WI38 (cell line): ENCODE results near the gene LMNB1.
"Not testable (repeated sequence)": the region's sequence is repeated elsewhere in the genome, so short reads cannot be mapped to it uniquely, and the experiment has no call there.

ENCODE experiments used
- H3K4me3 ChIP-seq: 2 replicates; pipeline ENCODE4 v1.5.1; 2011; ENCODE audit warnings: low read depth, mild to moderate bottlenecking, control low read depth, low read length
- TF ChIP-seq, protein P1 (sequence below): IDR thresholded peaks from 2 replicates; pipeline ENCODE4 v1.5.1; 2012; ENCODE audit warnings: low read depth, mild to moderate bottlenecking, control low read depth, low read length

Gene LMNB1

DNA sequence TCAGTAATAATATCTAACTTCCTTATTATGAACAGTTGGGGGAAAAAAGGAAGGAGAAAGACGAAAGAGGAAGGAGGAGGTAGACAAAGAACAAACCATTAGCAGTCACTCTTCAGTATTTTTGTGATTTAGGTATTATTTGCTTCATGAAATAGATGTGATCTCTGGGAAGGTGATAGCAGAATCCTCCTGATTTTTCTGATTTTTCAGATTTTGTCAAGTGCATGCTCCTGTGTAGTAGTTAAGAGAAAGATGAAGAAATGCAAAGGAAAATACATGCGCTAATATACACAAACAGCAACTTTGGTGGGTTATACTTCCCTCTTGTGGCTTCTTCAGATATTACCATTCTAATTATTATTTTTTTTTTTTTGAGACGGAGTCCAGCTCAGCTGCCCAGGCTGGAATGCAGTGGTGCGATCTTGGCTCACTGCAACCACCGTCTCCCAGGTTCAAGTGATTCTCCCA, 31.6 kb downstream of the LMNB1 start:
- H3K4me3 ChIP-seq = no peak overlapping the region
- TF ChIP-seq, protein P1, sequence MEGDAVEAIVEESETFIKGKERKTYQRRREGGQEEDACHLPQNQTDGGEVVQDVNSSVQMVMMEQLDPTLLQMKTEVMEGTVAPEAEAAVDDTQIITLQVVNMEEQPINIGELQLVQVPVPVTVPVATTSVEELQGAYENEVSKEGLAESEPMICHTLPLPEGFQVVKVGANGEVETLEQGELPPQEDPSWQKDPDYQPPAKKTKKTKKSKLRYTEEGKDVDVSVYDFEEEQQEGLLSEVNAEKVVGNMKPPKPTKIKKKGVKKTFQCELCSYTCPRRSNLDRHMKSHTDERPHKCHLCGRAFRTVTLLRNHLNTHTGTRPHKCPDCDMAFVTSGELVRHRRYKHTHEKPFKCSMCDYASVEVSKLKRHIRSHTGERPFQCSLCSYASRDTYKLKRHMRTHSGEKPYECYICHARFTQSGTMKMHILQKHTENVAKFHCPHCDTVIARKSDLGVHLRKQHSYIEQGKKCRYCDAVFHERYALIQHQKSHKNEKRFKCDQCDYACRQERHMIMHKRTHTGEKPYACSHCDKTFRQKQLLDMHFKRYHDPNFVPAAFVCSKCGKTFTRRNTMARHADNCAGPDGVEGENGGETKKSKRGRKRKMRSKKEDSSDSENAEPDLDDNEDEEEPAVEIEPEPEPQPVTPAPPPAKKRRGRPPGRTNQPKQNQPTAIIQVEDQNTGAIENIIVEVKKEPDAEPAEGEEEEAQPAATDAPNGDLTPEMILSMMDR = no peak; the same call in 1 of the 2 replicates

DNA sequence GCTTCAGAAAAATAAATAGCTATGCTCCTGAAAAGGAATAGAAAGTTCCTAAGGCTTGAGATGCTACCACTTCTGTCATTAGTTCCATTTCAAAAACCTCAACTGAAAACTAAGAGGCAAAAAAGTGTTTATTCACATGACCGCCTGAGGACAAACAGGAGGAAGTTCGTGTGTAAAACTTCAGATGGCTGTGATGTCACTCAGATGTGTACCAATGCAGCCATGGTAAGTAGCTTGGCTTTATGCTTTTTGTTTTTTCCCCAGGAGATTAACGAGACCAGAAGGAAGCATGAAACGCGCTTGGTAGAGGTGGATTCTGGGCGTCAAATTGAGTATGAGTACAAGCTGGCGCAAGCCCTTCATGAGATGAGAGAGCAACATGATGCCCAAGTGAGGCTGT, 33.0 kb downstream of the LMNB1 start:
- TF ChIP-seq, protein P1 = no peak
- H3K4me3 ChIP-seq = no peak overlapping the region

DNA sequence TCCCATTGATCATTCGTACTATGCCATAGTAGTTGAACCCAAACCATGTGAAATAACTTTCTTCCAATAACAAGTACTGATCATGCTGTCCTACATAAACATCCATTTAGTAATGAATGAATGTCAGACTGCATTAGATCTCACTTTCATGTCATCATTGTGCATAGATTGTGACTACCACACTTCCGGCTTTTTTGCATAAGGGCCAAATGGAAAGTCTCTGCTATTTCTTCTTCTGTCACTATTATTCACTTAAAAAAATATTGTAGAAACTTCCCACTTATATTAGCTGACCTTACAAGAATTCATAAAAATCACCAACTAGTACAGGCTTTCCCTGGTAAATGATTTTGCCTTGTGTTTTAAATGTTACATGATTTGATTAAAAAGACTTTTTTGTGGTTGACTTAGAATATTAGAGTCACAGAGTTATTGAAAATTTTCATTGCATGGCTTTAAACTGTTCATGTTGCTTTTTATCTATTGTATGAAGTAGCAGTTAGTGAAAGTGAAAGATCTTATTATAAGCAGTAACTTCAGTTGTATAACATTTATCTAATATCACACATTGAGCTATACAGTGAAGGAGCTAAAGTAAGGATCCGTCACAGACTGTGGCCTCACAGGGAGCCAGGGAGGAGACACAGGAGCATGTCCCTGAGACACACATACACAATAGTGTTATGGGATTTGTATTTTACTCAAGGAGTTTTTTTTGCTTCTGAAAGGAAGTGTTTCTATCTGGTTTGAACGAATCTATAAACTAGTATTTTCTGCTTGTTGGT, 33.9 kb downstream of the LMNB1 start:
- TF ChIP-seq, protein P1 = no peak

DNA sequence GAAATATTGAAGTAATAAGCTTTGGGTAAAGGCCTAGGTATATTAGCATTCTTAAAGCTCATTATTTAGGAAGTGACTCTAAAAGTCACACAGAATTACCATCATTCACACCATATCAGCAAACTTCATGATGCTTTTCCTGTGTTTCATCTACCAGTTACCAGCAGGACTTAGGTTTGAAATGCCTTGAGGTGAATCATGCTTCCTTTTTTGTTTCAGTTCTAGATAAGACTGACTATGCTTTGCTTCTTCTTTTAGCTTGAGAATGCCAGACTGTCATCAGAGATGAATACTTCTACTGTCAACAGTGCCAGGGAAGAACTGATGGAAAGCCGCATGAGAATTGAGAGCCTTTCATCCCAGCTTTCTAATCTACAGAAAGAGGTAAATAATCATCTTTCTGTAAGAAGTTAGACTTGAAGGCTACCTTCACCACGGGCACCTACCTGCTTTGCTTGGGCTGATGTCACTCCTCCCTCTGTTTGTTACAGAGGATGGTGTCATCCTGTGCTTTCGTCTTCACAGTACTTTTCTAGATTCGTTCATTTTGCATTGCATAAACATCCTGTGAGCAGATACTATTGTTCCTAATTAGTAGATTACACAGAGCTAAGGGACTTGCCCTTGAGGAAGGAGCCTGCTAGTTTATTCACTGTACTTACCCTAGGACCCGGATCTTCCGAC, 34.7 kb downstream of the LMNB1 start:
- no peak overlapping the region for H3K4me3 ChIP-seq
- TF ChIP-seq, protein P1 = no peak

More for the DNA sequence above, 33.9 kb downstream of the LMNB1 start:
- no peak overlapping the region for H3K4me3 ChIP-seq

DNA sequence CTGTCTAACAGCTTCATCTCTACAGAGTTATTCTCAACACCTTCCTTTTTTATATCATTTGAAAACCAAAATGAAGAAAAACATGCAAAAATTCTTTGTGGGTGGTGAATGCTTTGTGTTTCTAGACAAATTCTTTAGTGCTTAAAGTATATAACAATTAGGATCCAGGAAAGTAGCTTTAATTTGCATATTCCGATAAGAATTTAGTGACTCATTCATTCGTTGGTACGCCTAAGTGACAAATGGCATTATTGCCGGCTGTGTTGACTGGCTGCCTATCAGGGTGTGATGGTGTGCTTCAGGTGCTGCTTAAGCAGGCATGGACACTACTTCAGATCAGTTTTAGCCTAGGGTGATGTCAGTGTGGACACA, 35.2 kb downstream of the LMNB1 start:
- TF ChIP-seq, protein P1 = no peak
- no peak overlapping the region for H3K4me3 ChIP-seq

DNA sequence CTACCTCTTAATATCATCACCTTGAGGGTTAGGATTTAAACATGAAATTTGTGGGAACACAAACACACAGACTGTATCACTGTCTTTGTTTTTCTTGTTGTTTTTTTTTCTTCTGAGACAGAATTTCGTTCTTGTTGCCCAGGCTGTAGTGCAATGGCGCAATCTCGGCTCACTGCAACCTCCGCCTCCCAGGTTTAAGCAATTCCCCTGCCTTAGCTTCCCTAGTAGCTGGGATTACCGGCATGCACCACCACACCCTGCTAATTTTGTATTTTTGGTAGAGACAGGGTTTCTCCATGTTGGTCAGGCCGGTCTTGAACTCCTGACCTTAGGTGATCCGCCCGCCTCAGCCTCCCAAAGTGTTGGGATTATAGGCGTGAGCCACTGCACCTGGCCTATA, 36.9 kb downstream of the LMNB1 start:
- not testable (repeated sequence) for H3K4me3 ChIP-seq

DNA sequence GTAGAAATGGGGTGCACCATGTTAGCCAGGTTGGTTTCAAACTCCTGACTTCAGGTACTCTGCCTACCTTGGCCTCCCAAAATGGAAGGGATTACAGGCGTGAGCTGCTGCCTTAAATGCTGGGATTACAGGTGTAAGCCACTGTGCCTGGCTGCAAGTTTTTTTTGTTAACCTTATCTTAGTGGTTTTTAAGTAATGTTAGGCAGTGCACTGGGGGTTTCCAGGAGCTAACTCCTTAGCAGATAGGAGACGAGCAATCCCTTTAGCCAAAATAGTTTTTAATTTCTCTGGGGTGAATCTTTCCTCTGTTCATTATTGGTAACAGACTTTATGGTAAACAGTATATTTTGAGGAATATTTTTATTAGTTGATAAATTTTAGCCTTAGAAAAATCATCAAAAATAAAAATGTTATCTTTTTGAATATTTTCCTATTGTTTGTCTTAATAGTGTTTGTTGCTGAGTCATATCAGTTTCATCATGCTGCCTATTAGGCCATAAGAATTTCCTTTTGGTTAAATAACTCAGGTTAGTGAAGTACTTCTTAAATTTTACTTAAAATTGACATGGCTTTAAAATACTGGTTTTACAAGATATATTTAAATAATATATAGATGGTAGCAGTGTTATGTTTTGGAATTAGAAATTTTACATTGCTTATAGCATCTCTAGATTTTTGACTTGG, 37.9 kb downstream of the LMNB1 start:
- no peak overlapping the region for H3K4me3 ChIP-seq
- TF ChIP-seq, protein P1 = no peak
